HEK293T (cell line): Measurements from ENCODE around the gene ZHX3.

Experiments
- ARNT ChIP-seq: fragments of 450-650 bp; IDR thresholded peaks from 2 replicates; pipeline ENCODE4 v1.6.1; 2017; ENCODE audit warnings: mild to moderate bottlenecking
- CTBP1 ChIP-seq: fragments of 450-650 bp; IDR thresholded peaks from 2 replicates; pipeline ENCODE4 v1.6.1; 2016; ENCODE audit warnings: borderline replicate concordance
- FOXA1 ChIP-seq: fragments of 450-650 bp; IDR thresholded peaks from 2 replicates; pipeline ENCODE4 v1.6.1; 2016; ENCODE audit warnings: mild to moderate bottlenecking
- FOXM1 ChIP-seq: fragments of 450-650 bp; IDR thresholded peaks from 2 replicates; pipeline ENCODE4 v1.6.1; 2017; ENCODE audit warnings: mild to moderate bottlenecking, borderline replicate concordance
- SP1 ChIP-seq: fragments of 450-650 bp; IDR thresholded peaks from 2 replicates; pipeline ENCODE4 v1.6.1; 2017

GRCh38 chr20:41365777-41366545 is 48.4 kb upstream of the ZHX3 start:
- TF ChIP-seq SP1 (no peak), FOXM1 (no peak), ARNT (no peak), CTBP1 (no peak), FOXA1 (no peak)
